ENCODE results near the gene UBAC2. TPM values are rescaled to one million over a fixed set of nuclear protein-coding genes. Genes with fewer than 3 reads are reported as not detected.

The UBAC2 gene
- total RNA-seq, 1 donor from 2014 or later: 31.3 TPM

DNA sequence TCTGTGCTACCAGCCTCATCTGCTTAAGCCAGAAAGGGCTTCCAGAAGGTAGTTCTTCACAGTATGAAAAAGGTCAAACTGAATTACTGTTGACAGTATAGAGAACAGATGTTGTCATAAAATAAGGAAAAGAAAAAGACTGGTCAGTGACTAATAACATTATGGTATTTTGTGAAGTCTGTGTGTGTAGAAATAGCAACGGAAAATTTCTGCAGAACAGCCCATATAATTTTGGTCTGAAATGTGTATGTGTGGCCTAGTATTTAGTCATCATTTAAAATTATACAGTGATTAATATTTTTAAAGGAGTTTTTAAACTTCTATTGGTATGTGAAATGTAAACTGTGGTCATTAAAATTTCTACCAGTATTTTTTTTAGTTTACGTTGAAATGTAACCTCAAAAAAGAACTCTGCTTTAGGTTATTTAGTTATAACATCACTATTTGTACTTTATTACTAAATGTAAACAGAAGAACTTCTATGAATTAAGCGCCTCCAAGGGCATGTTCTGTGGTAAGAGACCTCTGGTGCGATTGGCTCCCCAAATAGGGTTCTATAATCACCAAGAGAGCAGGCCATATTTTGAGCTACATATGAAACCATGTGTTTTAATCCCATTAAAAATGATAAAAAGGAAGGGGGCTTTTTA lies 109.9 kb downstream of the UBAC2 start:
- DNase-seq (ENCODE audit: low read depth in 2 of 2): no peak

- DNase-seq (ENCODE audit: low read depth in 2 of 2): no peak
Measured at GRCh38 chr13:99311137-99311536, 110.5 kb downstream of the UBAC2 start.

- DNase-seq (ENCODE audit: low read depth in 2 of 2): peak in 1 of 2 donors; percentile 52
Measured at GRCh38 chr13:99311748-99312492, 111.3 kb downstream of the UBAC2 start.

DNA sequence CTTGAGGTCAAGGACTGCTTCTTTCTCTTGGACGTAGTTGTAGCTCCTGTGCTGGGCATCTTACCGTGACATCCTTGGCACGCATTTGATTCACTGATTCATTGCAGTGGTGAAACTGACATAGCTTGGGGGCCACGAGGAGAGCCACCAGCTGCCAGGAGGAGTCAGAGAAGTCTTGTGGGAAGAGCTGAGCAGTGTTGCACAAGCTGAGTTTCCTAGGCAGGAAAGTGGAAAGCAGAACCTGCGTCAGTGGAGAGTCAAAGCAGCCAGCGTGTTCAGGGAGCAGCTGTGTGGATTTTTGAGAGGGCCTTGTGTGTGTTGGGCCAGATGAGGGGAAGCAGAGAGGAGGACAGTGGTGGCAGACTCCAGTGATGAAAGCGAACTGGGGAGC lies 111.8 kb downstream of the UBAC2 start:
- DNase-seq (ENCODE audit: low read depth in 2 of 2): no peak

GRCh38 chr13:99313501-99313900 lies 112.8 kb downstream of the UBAC2 start:
- DNase-seq (ENCODE audit: low read depth in 2 of 2): peak; percentile 83 to 89

GRCh38 chr13:99313941-99314340 lies 113.3 kb downstream of the UBAC2 start:
- peak in 1 of 2 donors; percentile 41 for DNase-seq (ENCODE audit: low read depth in 2 of 2)

DNA sequence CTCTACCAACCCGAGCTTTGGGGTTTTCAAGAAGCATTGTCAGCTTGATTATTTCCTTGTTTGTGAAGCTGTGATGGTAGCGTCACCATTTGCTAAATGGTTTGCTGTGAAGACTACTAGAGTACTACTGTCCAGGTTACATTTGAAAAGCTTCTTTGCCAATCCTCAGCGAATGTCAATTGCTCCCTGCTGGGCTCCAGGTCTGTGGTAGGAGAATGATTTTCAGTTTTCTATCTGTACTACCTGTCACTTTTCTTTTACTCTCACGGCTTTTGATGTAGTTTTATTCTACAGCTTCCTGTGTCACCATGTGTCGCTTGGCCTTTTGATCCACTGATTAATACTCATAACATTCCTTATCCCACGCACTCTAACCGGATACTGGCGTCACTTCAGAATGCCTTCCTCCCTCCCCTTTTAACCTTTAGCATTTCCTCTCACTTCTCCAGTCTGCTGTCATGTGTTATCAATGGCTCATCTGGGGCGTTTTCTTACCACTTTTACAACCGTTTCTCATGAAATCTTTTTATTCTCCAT lies 114.1 kb downstream of the UBAC2 start:
- DNase-seq (ENCODE audit: low read depth in 2 of 2): peak; percentile 96 to 98

GRCh38 chr13:99315186-99315585 lies 114.5 kb downstream of the UBAC2 start:
- no peak for DNase-seq (ENCODE audit: low read depth in 2 of 2)

- no peak for DNase-seq (ENCODE audit: low read depth in 2 of 2)
Measured at GRCh38 chr13:99316224-99316623, 115.6 kb downstream of the UBAC2 start.

- DNase-seq (ENCODE audit: low read depth in 2 of 2): peak in 1 of 2 donors; percentile 82
Measured at GRCh38 chr13:99316657-99317256, 116.1 kb downstream of the UBAC2 start.

DNA sequence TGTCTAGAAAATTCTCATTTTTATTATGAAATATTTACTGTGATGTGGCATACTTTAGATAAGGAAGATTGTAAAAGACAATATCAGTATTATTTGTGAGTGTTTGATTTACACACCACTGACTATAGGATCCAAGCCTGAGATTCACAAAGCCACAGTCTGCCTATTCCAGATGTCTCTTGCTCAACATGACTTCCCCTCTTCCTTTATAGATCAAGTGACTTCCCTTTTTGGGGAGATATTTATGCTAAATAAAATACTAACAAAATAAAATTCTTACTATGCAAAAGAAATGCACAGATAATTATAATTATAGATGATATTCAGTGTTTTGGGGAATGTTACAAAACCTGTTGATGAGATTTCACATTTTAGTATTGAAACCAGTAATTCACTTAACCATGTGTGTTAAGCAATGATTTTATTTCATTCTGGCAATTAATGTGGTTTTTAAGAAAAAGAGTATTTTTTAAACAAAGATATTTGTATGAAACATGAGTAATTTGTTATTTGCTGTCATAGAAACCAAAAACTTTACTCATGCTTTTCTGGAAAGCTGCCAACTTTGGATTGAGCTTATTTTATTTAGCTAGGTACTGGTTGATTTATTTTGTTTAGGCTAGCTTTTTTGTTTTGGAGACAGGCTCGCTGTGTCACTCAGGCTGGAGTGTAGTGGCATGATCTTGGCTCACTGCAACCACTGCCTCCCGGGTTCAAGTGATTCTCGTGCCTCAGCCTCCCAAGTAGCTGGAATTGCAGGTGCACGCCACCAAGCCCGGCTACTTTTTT lies 120.2 kb downstream of the UBAC2 start:
- DNase-seq (ENCODE audit: low read depth in 2 of 2): peak; percentile 95 to 97

DNA sequence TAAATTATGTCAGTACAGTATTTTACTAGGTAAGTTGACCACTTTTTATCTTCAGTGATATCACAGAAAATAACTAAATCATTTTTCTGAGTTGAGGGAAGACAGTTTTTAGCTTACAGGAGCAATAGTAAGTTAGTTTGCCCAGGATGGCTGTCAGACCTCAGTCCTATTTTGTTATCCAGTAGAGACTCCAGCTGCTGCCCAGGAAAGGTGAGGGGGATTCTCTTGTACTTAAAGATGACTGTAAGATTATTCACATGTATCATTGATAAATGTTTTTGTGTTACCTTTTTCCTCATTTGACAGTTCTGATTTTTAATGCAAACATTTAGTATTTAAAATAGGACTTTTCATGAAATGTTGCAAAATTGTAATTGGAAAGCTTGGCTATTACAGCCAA lies 121.1 kb downstream of the UBAC2 start:
- DNase-seq (ENCODE audit: low read depth in 2 of 2): no peak

- peak in 1 of 2 donors; percentile 78 for DNase-seq (ENCODE audit: low read depth in 2 of 2)
Measured at GRCh38 chr13:99322297-99323103, 121.8 kb downstream of the UBAC2 start.

GRCh38 chr13:99323488-99323887 lies 122.8 kb downstream of the UBAC2 start:
- DNase-seq (ENCODE audit: low read depth in 2 of 2): no peak

DNA sequence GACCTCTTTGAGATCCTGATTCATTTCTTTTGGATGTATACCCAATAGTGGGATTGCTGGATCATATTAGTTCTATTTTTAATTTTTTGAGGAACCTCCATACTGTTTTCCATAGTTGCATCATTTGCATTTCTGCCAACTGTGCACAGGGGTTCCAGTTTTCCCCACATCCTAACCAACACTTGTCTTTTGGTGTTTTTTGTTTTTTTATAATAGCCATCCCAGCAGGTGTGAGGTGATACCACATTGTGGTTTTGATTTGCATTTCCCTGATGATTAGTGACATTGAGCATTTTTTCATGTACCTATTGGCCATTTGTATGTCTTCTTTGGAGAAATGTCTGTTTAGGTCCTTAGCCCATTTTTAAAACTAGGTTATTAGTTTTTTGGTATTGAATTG lies 125.4 kb downstream of the UBAC2 start:
- DNase-seq (ENCODE audit: low read depth in 2 of 2): no peak

DNA sequence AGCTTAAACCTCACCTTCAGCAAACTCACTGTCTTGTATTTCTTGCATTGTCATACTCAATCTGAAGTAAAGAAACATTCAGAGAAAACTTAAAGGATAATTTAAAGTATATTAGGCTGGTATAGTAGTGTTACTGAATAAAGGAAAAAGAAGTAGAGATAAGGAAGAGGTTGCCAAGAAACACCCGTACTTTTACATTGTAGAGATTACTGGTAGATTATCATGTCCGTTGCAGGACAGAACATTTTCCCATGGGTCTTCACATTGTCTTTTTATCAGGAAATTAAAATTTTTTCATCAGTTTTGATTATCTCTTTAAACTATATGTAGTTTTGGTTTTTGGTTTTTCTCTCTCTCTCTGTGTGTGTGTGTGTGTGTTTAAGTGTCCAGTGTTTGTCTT lies 126.5 kb downstream of the UBAC2 start:
- no peak for DNase-seq (ENCODE audit: low read depth in 2 of 2)

- DNase-seq (ENCODE audit: low read depth in 2 of 2): no peak
Measured at GRCh38 chr13:99327761-99328160, 127.1 kb downstream of the UBAC2 start.

DNA sequence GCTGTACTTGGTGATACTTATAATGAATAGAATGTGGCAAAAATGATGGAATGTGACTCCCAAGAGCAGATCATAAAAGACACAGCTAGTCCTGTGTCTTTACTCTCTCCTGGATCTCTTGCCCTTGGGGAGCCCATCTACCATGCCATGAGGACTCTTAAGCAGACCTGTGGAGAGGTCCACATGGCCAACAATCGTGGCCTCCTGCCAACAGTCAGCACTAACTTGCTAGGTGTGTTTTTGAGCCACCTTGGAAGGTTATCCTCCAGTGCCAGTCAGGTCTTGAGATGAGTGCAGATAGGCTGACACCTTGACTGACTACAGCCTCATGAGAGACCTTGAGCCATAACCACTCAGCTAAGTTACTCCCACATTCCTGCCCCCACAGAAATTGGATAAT lies 128.8 kb downstream of the UBAC2 start:
- DNase-seq (ENCODE audit: low read depth in 2 of 2): no peak

DNA sequence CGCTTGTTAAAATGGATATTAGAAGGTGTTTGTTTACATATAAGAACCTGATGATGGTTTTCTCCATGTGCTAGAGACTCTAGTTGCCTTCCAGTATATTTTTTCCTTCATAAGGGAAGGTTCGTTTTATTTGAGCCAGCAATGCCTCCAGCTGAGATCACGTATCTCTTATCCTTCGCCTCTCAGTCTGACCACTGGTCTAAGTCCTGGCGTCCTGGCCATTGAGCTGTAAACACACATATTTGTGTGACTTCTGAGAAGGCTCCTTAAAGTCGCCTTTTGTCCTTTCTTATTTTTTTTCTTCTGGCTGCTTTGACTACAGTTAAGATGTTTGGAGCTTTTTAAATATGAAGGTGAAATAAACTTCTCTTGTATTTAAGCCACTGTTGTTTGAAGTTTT lies 130.3 kb downstream of the UBAC2 start:
- no peak for DNase-seq (ENCODE audit: low read depth in 2 of 2)

DNA sequence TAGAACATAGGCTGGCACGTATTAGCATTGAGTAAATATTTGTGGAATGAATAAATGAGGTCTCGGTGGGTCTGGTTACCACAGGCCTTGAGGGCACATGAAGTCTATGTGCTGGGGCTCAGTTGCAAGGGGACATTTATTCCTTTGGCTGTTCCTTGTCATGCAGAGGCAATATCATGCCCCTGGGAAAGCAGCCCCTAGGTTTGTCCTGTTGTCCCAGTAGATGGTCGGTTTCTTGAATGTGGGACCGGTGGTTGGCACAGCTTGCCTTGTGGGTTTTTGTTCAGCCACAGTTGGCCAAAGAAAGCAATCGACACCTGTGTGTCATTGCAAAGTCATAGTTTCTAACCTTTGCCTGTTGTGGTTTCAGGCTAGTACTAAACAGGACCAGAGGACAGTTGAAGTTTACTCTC lies 131.2 kb downstream of the UBAC2 start:
- DNase-seq (ENCODE audit: low read depth in 2 of 2): no peak

DNA sequence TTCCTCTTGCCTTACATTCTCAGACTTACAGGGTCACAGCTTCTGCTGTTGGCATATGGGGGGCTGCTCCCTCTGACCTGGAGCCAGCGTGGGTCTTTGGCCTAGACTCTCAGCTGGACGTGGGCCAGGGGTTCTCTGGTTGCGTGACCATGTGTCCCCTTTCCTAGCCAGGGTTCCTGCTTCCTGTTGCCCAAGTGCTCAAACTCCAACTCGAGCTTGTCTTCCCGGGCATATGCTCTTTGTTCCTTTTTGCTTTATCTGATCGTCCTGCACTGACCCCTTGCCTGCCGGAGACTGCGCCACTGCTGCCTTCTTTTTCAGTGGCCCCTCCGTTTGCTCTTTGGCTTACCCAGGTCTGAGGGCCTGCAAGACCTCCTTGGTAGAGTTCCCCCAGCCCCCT lies 131.8 kb downstream of the UBAC2 start:
- DNase-seq (ENCODE audit: low read depth in 2 of 2): no peak

All from lung microvascular endothelial cell (primary cell).